HepG2 (cell line): ENCODE measurements around the gene RAB17. TPM values are rescaled to one million over a fixed set of nuclear protein-coding genes. Genes with fewer than 3 reads are reported as not detected.
A peak's percentile ranks its signal among the peaks of the same experiment; 100 is the strongest.

Source experiments
- FOXK1 ChIP-seq: sonication (generic); formaldehyde crosslinking; IDR thresholded peaks from 2 replicates; pipeline ENCODE4 v1.4.0; 2020; ENCODE audit warnings: low read depth, missing genetic modification reagents, borderline replicate concordance
- HOXA3 ChIP-seq: sonication (generic); formaldehyde crosslinking; IDR thresholded peaks from 2 replicates; pipeline ENCODE4 v1.5.0; 2020; ENCODE audit warnings: missing genetic modification reagents
- IKZF5 ChIP-seq: IDR thresholded peaks from 2 replicates; pipeline ENCODE4 v1.6.1; 2018; ENCODE audit warnings: missing genetic modification reagents, mild to moderate bottlenecking, missing compliant biosample characterization
- KLF11 ChIP-seq: IDR thresholded peaks from 2 replicates; pipeline ENCODE4 v1.6.1; 2016; ENCODE audit warnings: missing compliant biosample characterization
- MTA3 ChIP-seq: sonication (generic); formaldehyde crosslinking; IDR thresholded peaks from 2 replicates; pipeline ENCODE4 v1.4.0; 2020; ENCODE audit warnings: missing genetic modification reagents
- MXD3 ChIP-seq: IDR thresholded peaks from 2 replicates; pipeline ENCODE4 v1.6.1; 2016; ENCODE audit warnings: mild to moderate bottlenecking, missing biosample characterization, missing genetic modification reagents
- NCOR1 ChIP-seq: fragments of 200-600 bp; sonication (generic); IDR thresholded peaks from 2 replicates; pipeline ENCODE4 v1.7.0; 2017; ENCODE audit warnings: antibody characterized with exemption, low read length, borderline replicate concordance
- NFIC ChIP-seq: IDR thresholded peaks from 2 replicates; pipeline ENCODE4 v1.6.1; 2012; ENCODE audit warnings: mild to moderate bottlenecking, low read length, inconsistent platforms
- REST ChIP-seq, 2 experiments: IDR thresholded peaks; 2 replicates each; pipeline ENCODE4 v1.6.1; 2011 to 2012; ENCODE audit warnings: low read length in 2 of 2, borderline replicate concordance in 1 of 2, low read depth in 1 of 2, mild to moderate bottlenecking in 1 of 2, moderate library complexity in 1 of 2
- SRY ChIP-seq: sonication (generic); formaldehyde crosslinking; IDR thresholded peaks from 2 replicates; pipeline ENCODE4 v1.8.0; 2022; ENCODE audit warnings: mild to moderate bottlenecking, missing genetic modification reagents
- STAT5B ChIP-seq: sonication (generic); formaldehyde crosslinking; IDR thresholded peaks from 2 replicates; pipeline ENCODE4 v1.4.0; 2020; ENCODE audit warnings: missing genetic modification reagents
- ZBTB4 ChIP-seq: sonication (generic); formaldehyde crosslinking; IDR thresholded peaks from 2 replicates; pipeline ENCODE4 v1.4.0; 2020; ENCODE audit warnings: missing genetic modification reagents, mild to moderate bottlenecking, borderline replicate concordance
- ZNF18 ChIP-seq: sonication (generic); formaldehyde crosslinking; IDR thresholded peaks from 2 replicates; pipeline ENCODE4 v1.8.0; 2022; ENCODE audit warnings: mild to moderate bottlenecking, missing genetic modification reagents; ENCODE audit not compliant: insufficient replicate concordance
- ZNF841 ChIP-seq: sonication (generic); formaldehyde crosslinking; IDR thresholded peaks from 2 replicates; pipeline ENCODE4 v1.8.1; 2023; ENCODE audit warnings: missing genetic modification reagents, borderline replicate concordance
- ZXDC ChIP-seq: sonication (generic); formaldehyde crosslinking; IDR thresholded peaks from 2 replicates; pipeline ENCODE4 v1.5.0; 2020; ENCODE audit warnings: mild to moderate bottlenecking, missing genetic modification reagents
- polyA plus RNA-seq, 8 experiments: library from polyadenylated mRNA; depleted of rRNA in 3 of 8; stranded (reverse) in 7 of 8; unstranded in 1 of 8; fragments of >200 nt; fragmentation: Illumina TruSeq in 4 of 8; extraction: Trizol in 4 of 8; gene quantifications; 2 replicates each; pipeline versions ENCODE4 v1.2.1 to v1.2.3, GENCODE V29; 2011 to 2016; ENCODE audit warnings: low read depth in 4 of 8, missing spikeins in 1 of 8, mixed read lengths in 1 of 8; ENCODE audit not compliant: insufficient read depth in 1 of 8
- total RNA-seq, 5 experiments: library from RNA; depleted of rRNA; stranded (reverse); fragments of >200 nt; fragmentation: Illumina TruSeq; extraction: Trizol; gene quantifications; 2 replicates each; pipeline ENCODE4 v1.2.3, GENCODE V29; 2016; ENCODE audit warnings: low read depth in 1 of 5

Gene RAB17
- total and polyA plus RNA-seq, 2 of the 13 experiments (the other 11 are each of a cell fraction or from before 2014, with no cell fraction given): 68.0 to 124 TPM

GRCh38 chr2:237594514-237594871 lies 4.0 kb upstream of the RAB17 start (continued):
- no peak for TF ChIP-seq MXD3 (CRISPR knock-in tag)
- no peak for TF ChIP-seq ZNF841 (CRISPR knock-in tag)
- no peak for TF ChIP-seq NFIC
- no peak for TF ChIP-seq SRY
- TF ChIP-seq STAT5B: no peak
- TF ChIP-seq ZNF18: no peak
- 0 out of 2 replicates have a peak, but pooled peaks have one; percentile 5 for TF ChIP-seq NCOR1
- no peak for TF ChIP-seq REST (IDR thresholded peaks at IDR 0.05; ENCODE audit: borderline replicate concordance in 1 of 2, low read depth in 1 of 2, low read length in 2 of 2)
- TF ChIP-seq FOXK1 (CRISPR knock-in tag): no peak
- no peak for TF ChIP-seq ZXDC (CRISPR knock-in tag)
- TF ChIP-seq HOXA3 (CRISPR knock-in tag): peak; percentile 26; the same call in 1 of the 2 replicates
- peak; percentile 47; the same call in 1 of the 2 replicates for TF ChIP-seq IKZF5
- no peak for TF ChIP-seq MTA3
- TF ChIP-seq ZBTB4 (CRISPR knock-in tag): no peak
- TF ChIP-seq KLF11: no peak
